NCI-H146 (cell line): ENCODE measurements around the gene RFLNA.
"Not testable (repeated sequence)": the region's sequence is repeated elsewhere in the genome, so short reads cannot be mapped to it uniquely, and the experiment has no call there.

Experiments used
- DNase-seq: peaks from one replicate; lab custom pipeline; 2025; lab: John Stamatoyannopoulos, UW

RFLNA gene

DNA sequence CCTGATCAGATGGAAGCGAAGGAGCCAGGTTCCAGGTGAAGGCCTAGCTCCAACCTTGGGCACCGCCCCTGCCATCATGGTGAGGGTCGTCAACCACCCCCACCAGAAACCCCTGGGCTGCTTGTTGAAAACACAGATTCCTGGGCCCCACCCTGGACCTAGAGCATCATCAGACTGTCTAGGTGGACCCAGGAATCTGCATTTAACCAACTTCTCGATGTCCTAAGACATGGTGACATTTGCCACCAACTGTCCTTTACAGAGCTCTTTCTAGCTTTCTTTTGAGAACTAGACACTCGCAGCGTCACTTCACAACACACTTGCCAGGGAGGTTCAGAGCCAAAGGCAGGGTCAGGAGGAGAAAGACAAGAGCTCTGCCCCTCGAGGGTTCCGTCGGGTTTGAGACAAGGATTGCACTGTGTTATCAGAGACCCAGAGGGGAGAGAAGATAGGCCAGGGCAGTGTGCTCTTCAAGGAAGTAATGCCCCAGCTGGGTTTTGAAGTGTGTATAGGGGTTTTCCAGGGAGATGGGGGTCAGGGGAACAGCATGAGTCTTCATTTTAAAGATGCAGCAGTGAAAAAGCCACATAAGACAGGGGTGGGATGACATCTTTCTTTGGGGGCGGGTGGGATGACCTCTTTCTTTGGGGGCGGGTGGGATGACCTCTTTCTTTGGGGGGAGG lies 24.6 kb downstream of the RFLNA start:
- DNase-seq = no peak

DNA sequence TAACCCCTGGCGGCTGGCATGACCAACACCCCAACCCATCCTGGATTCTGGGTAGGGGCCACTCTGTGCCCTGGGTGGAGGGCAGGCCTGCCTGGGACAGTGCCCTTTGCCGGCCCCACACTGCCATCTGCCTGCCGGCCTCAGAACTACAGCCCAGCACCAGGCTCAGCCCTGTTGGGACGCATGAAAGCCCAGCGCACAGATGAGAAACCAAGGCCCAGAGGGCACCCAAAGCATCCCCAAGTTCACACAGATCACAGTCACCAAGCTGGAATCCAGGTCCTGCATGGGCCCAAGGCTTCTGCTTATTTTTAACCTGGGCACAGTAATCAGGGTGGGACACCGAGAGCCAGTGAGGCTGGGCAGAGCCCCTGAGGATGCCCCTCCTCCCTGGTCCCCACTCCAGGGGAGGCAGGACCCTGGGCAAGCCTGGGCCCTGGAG lies 26.2 kb downstream of the RFLNA start:
- no peak for DNase-seq

DNA sequence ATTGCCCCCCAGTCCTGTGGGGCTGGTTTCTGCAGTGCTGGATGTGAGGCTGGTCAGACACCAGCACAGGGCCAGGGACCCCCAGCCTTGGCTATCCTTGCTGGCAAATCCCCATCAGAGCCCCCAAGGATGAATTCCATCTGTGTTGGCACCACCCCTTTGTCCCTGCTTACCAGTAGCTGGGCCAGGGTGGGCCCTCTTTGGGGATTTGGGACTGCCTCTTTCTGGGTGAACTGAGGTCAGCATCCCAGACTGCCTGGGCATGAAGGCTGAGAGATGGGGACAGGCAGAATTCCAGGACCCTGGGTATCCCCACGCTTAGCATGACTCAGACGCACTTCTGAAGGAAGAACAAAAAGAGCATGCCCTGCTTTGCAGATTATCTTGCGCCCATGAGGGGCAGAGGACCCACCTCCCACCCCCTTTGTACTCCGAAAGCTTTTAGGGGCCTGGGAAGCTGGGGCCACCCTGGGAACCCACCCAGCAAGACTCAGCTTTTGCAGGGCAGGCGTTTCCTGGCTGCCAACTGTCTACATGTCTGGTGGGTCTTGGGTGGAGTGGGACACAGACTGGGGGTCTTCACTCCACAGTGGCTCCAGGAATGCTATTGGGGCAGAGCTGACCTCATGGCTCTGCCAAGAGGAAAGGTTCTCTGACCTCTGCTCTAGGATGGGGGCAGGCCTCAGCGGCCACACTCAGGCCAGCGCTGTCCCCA lies 26.8 kb downstream of the RFLNA start:
- no peak for DNase-seq

DNA sequence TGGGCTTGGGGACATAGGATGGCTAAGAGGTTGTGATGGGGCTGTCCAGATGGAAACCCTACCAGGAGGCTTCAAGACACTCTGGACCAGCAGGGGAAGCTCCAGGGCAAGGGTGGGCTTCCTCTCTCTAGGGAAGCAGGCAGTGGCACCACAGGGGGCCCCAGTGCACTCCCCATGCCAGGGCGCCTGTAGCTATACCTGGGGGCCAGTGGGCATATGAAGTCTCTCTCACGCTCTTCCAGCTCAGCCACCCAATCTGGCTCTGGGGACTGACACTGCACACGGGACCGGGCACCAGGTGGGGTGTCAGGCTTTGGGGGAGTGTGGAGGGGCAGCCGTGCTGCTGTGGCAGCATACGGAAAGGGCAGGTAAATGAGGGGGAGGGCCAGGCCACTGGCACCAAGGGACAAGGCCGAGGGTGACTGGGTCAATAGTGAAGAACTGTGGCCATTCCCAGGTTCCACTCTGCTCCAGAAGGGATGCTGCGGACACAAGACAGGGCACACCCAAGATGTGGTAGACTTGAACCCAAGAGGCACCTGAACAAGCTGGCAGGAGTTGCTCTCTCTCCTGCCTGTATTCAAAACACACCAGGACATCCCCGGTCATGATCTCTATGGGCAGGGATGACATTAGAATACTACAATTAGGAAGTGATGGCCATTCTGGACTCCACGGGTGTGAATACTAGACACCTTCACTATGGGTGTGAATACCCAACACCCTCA lies 27.5 kb downstream of the RFLNA start:
- no peak for DNase-seq

DNA sequence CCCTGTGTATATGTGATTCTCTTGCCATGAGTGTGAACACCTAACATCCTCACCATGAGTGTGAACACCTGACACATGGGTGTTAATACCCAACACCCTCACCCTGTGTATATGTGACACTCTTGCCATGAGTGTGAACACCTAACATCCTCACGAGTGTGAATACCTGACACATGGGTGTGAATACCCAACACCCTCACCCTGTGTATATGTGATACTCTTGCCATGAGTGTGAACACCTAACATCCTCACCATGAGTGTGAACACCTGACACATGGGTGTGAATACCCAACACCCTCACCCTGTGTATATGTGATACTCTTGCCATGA lies 28.1 kb downstream of the RFLNA start:
- not testable (repeated sequence) for DNase-seq

DNA sequence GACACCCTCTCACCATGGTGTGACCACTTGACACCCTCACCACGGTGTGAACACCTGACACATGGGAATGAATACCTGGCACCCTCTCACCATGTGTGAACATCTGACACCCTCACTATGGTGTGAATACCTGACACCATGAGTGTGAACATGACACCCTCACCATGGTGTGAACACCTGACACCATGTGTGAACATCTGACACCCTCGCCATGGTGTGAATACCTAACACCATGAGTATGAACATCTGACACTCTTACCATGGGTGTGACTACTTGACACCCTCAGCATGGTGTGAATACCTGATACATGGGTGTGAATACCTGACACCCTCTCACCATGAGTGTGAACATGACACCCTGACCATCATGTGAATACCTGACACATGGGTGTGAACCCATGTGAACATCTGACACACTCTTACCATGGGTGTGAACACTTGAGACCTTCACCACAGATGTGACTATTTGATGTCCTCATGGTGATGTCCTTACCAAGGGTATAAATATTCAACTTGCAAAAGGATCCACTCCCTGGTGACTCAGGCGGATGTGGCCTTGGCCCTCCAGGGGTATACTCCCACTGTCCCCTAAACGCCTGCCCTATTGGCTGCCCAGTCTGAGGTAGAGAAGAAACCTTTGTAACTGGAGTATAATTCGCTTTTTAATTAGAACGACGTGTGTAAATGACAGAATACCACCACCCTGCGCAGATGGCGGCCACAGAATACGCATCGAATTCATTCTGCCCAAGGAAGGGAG lies 29.1 kb downstream of the RFLNA start:
- no peak for DNase-seq

DNA sequence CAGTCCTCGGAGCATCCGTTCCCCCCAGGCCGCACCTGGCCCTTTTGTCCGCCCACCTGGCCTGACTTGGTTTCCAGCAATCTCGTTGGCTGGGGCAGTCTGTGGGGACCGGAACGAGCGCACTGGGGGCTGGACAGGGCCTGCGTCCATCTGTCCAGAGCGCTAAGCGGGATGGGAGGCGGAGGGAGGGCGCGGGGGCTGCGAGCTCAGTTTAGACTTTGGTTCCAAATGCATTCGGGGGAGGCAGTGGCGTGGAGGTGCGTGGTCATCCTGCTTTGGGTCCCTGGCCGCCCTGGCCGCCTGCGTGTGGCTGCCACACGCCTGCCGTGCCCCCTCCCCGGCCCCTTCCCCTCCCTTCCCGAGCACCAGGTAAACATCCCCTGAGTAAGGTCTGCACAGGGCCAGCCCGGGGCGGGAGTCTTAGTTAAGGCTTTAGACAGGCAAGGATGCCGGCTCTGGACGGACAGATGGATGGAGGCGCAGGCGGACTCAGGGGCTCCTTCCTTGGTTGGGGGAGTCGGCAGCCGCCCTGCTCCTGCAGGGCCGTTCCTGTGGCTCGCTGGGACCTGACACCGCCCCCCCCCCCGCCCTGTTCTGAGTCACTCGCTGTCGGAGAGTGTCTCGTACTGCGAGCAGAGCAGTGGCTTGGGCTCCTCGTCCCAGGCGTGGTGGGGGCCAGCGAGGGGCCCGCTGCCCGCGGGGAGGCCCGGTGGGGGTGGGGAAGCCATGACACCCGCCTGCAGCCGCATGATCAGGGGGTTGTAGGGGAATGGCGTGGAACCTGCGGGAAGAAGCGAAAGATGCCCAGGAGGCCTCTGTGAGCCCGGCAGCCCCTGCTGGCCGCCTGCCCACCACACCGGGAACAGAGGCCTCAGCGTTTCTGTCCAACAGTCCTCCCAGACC lies 30.2 kb downstream of the RFLNA start:
- DNase-seq = no peak

DNA sequence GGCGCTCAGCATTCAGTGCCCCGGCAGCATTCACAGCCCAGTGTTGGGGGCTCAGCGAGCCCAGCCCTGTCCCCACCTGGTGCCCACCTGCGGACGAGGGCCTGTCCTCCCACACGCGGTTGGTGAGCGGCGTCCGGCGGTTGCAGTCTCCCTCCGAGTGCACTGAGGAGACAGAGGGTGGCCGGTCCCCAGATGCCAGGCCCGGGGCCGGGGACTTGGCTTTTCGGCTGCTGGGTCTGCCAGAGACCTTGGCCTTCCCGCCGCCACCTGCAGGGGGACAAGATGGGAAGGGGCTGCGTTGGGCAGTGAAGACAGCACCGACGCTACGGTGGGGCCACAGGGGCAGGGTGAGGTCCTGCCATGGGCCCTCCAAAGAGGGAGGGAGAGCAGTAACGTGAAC lies 31.2 kb downstream of the RFLNA start:
- DNase-seq = no peak

DNA sequence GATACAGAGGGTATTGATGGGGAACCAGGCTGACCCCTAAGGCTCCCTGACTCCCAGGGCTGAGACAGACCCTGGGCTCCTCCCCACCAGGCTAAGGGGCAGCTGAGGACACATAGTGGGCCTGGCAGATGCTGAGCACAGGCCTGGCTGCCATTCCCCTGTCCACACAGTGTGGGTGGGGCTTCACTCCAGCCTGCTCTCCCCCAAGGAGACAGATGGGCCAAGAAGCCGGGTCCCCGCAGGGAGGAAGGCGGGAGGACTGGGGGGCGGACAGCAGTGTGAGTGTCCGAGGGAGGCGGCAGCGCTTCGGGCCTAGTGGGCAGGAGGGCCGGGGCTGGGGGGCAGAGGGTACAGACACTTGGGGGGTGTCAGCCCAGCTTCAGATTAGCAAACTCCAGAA lies 32.0 kb downstream of the RFLNA start:
- DNase-seq = no peak

DNA sequence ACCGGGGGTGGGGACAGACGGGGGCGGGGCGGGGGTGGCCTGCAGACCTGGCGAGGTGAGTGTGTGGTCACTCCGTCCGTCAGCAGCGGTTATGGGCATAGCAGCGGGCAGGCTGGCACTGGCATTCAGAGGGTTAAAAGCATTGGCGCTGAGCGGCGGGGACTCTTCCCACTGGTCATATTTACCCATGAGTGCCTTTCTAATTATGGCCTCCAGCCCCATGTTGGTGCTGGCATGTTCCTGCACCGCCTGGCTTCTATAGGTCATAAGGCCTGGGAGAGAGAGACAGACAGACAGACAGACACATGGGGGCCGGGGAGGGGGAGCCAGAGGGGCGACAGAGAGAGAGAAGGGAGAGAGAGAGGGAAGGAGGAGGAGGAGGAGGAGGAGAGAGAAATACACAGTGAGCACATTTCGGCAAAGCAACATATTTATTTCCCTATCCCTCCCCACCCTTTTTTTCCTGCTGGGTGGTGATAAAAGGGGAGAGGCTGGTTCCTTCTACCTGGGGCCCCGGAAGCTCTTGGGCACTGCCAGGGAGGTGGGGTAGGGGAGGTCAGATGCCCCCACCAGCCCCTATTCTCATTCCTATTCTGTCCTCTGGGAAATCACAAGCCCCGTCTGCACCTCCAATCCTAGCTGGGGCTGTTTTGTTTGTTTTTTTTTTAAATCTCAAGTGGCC lies 32.6 kb downstream of the RFLNA start:
- no peak for DNase-seq

DNA sequence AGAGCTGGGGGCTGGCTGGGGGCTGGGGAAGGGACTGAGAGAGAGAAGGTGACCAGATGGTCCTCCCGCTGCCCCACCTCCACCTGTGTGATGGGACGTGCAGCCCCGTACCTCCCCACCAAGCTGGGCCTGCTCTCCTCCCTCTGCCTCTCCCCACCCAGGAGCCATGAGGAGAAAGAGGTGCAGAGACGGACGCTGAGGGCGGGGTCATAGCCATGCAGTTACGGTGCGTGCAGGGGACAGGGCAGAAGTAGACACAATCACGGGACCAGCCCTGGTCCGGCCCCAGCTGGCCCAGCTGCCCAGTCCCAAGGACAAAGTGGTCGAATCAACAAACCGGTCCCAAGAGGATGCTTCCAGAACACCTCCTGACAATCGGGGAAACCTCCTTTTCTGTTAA lies 33.2 kb downstream of the RFLNA start:
- DNase-seq = no peak

DNA sequence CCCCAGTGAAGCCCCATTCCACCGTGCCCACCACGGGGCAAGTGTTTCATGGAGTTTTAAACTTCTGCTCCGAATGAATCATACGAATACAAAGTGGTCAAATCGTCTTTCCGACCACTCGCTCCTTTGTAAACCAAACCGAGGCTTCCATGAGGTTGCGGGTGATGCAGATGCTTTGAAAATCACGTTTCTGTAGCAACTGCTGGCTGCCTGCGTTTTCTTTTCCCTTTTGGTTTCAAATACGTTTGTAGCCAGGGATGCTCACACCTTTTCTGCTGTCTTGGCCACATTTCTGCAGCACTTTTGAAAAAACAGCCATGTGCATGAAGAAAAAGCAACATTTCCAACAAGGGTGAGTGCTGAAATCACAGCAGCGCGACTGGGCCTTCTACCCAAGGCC lies 33.7 kb downstream of the RFLNA start:
- no peak for DNase-seq

DNA sequence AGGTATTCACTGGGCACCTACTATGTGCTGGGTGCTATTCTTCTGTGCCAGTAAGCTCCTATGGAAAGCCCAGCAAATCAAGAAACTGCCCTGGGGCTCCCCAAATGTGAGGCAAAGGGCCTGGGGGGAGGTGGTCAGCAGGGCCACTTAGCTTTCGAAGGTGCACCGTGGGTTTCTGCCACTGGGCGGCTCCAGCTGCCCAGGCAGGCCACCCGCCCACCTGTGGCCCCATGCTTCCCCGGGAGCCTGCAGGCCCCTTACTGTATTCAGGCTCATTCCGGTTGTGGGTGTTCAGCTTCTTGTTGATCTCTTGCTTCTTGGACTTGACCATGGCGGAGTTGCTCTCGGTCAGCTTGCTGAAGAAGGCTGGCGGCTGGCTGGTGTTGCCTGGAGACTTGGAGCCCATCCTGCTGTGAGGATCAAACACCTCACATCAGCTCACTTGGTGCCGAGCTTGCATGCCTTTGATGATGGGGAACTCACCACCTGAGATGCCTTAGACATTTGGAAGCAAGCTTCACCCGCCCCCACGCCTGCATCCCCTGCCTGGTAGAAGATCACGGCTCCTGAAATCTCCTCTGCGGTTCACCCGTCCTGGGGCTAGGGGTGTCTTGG lies 37.3 kb downstream of the RFLNA start:
- DNase-seq = no peak

DNA sequence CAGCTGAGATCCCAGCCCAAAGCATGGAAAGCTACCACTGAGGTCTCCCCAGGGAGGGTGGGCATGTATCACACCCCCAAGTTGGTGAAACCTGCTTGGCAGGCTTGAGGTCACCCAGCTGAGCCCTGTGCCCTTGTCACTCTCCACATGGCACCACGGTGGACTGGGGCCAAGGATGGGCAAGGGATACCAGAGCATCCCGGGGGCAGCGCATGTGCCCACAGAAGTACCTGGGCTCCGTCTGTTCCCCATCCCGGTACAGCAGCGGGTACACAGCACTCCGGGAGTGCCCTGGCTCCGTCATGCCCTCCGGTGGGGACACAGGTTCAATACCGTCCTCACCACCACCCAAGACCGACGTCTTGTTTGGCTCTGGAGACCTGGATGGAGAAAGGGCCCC lies 38.0 kb downstream of the RFLNA start:
- DNase-seq = no peak

DNA sequence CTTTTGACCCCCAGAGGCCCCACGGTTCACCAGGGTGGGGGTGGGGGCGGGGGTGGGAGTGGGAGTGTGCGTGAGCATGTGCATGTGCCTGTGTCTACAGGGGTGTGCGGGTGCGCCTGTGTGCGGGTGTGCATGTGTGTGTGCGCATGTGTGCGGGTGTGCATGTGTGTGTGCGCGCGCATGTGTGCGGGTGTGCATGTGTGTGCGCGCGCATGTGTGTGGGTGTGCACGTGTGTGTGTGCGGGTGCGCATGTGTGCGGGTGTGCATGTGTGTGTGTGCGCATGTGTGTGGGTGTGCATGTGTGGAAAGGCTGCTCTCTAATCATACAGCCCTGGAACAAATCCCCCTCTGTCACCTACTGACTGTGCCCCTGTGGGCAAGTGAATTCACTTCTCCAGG lies 38.8 kb downstream of the RFLNA start:
- no peak for DNase-seq

DNA sequence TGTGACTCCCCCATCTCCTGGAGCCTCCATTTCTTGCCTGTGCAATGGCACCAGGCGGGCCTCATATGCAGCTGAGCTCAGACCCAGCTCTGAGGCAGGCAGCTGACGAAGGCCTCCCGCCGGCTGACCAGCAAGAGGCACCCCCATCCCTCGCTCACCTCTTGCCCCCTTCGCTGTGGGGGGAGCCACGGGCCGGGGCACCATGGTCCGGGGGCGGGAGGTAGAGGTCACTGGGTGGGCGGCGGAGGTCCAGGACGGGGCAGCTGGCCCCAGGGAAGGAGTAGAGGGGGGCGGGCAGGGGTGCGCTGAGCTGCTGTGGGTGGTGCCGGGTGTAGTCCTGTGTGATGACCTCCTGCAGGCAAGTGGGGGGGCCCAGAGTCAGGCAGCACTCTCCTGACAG lies 39.4 kb downstream of the RFLNA start:
- DNase-seq = no peak

DNA sequence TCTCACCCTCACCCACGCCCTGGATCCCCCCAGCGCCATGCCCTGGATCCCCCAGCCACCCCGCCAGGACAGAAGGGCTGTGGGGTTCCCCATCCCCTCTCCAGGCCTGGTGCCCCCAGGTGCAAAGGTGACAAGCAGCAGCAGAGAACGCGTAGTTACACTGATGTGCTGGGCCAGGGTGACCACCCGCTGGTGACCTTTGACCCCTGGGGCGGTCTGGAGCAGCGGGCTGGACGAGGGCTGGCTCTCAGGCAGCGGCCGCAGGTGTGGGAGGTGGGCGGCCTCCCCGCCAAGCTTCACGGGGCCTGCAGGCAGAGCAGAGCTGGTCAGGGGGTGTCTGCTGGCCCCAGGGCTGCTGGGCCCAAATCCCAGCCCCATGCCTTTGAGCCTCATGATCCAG lies 40.1 kb downstream of the RFLNA start:
- DNase-seq = no peak

DNA sequence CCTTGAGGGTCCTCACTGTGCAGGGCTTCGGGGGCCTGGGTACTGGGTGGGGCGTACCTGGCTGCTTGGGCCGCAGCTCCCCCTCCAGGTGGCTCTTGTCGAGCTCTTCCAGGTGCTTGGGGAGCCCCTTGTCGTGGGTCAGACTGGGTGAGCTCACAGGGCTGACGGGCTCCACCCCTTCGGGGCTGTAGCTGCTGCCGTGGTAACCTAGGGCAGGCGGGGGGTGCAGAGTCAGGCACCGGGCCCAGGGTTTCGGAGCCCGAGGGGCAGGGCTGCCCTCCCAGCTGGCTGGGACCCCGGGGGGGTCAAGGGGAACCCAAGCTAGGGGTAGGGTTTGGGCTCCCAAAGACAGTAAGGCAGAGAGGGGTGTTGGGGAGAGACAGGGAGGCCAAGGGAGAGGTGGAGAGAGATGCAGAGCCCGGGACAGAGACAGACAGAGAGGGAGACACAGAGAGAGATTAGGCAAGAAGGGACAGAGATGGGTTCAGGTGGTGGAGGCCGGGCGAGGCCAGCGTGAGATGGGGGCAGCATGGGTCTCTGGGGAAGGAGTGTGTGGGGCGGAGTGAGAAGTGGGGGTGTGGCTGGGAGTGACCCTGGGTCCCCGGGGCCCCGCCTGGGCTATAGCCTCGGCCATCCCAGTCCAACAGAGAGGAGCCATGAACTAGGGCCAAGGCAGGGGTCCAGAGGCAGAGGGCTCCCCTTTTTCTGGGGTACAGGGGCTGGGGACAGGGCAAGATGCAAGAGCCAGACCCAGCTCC lies 40.7 kb downstream of the RFLNA start:
- no peak for DNase-seq

DNA sequence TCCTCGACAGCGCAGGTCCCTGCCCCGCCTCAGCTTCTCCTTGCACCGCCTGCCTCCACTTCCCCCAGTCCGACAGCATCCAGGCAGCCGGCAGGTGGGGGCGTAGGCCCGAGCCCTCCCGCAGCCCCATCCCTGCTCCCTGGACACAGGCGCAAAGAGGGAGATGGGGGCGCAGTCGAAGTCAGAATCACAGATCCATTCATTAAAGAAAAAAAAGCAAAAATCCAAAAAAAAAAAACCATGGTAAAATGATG lies 41.2 kb downstream of the RFLNA start:
- no peak for DNase-seq
